ENCODE measurements around the gene CANT1. TPM values are rescaled to one million over a fixed set of nuclear protein-coding genes. Genes with fewer than 3 reads are reported as not detected.

Gene CANT1
- polyA plus RNA-seq, 10 donors: 23.6 to 37.8 (median 28.4) TPM

Other genes with a start within 250 kb of the CANT1 start
- 10 to 100 TPM; 16.8 to 25.9 (median 22.5) TPM for gene CYTH1, start 227.5 kb downstream of the CANT1 start, polyA plus RNA-seq (ENCODE audit: insufficient read length in 10 of 10)
- 10 to 100 TPM; 25.0 to 43.7 (median 31.2) TPM for gene USP36, start 168.9 kb downstream of the CANT1 start, polyA plus RNA-seq (ENCODE audit: insufficient read length in 10 of 10)
- under 1 TPM in 9 of 10 donors, not detected in 1; 0.09 to 0.69 (median 0.40) TPM for gene CEP295NL, start 106.6 kb downstream of the CANT1 start, polyA plus RNA-seq (ENCODE audit: insufficient read length in 10 of 10)
- gene TIMP2, start 84.4 kb downstream of the CANT1 start, polyA plus RNA-seq (ENCODE audit: insufficient read length in 10 of 10): 100 to 1,000 TPM; 178 to 277 (median 220) TPM
- gene LGALS3BP, start 29.8 kb downstream of the CANT1 start, polyA plus RNA-seq (ENCODE audit: insufficient read length in 10 of 10): 10 to 100 TPM; 33.1 to 74.6 (median 48.2) TPM
- 10 to 100 TPM in 2 of 10 donors, 1 to 10 TPM in 8; 4.0 to 15.5 (median 5.3) TPM for gene C1QTNF1, start 14.4 kb upstream of the CANT1 start, polyA plus RNA-seq (ENCODE audit: insufficient read length in 10 of 10)
- gene ENGASE, start 65.1 kb upstream of the CANT1 start, polyA plus RNA-seq (ENCODE audit: insufficient read length in 10 of 10): 10 to 100 TPM; 13.0 to 25.2 (median 17.1) TPM